HCT116 (cell line): ENCODE results near the gene FAM131C.
"Not testable (repeated sequence)": the region's sequence is repeated elsewhere in the genome, so short reads cannot be mapped to it uniquely, and the experiment has no call there.

ENCODE experiments used
- CEBPB ChIP-seq: IDR thresholded peaks from 2 replicates; pipeline ENCODE4 v1.6.1; 2012; ENCODE audit warnings: low read depth
- CTCF ChIP-seq, 3 experiments: fragments of 200-600 bp in 1 of 3; sonication (generic) in 1 of 3; IDR thresholded peaks in 2 of 3; conservative IDR thresholded peaks in 1 of 3; 2 replicates each; pipeline ENCODE4 v1.5.1; 2012 to 2017; ENCODE audit warnings: low read depth in 2 of 3, low read length in 2 of 3, antibody characterized with exemption in 1 of 3, borderline replicate concordance in 1 of 3, control low read depth in 1 of 3, mild to moderate bottlenecking in 1 of 3, mixed read lengths in 1 of 3, mixed run types in 1 of 3, moderate library complexity in 1 of 3; ENCODE audit not compliant: insufficient read depth in 1 of 3
- ELF1 ChIP-seq: IDR thresholded peaks from 2 replicates; pipeline ENCODE4 v1.6.1; 2012; ENCODE audit warnings: low read depth, borderline replicate concordance
- EZH2 ChIP-seq: fragments of 200-600 bp; sonication (generic); IDR thresholded peaks from 2 replicates; pipeline ENCODE4 v1.6.1; 2017; ENCODE audit warnings: antibody characterized with exemption, mixed run types
- EZH2phosphoT487 ChIP-seq: fragments of 200-600 bp; IDR thresholded peaks from 2 replicates; pipeline ENCODE4 v1.6.1; 2018; ENCODE audit warnings: antibody characterized with exemption, borderline replicate concordance
- JUND ChIP-seq: IDR thresholded peaks from 2 replicates; pipeline ENCODE4 v1.6.1; 2012
- MAX ChIP-seq: IDR thresholded peaks from 2 replicates; pipeline ENCODE4 v1.6.1; 2012
- POLR2A ChIP-seq: IDR thresholded peaks from 2 replicates; pipeline ENCODE4 v1.7.0; 2011; ENCODE audit warnings: borderline replicate concordance; ENCODE audit not compliant: insufficient read depth, insufficient read length; ENCODE audit errors: extremely low read depth
- POLR2AphosphoS5 ChIP-seq: IDR thresholded peaks from 2 replicates; pipeline ENCODE4 v1.6.1; 2011; ENCODE audit warnings: mild to moderate bottlenecking, low read depth, low read length, moderate library complexity
- RAD21 ChIP-seq: IDR thresholded peaks from 2 replicates; pipeline ENCODE4 v1.6.1; 2012; ENCODE audit warnings: low read depth, mild to moderate bottlenecking
- REST ChIP-seq: IDR thresholded peaks from 2 replicates; pipeline ENCODE4 v1.6.1; 2012; ENCODE audit warnings: low read depth
- SIN3A ChIP-seq: IDR thresholded peaks from 2 replicates; pipeline ENCODE4 v1.6.1; 2012; ENCODE audit warnings: low read depth
- YY1 ChIP-seq: IDR thresholded peaks from 2 replicates; pipeline ENCODE4 v1.6.1; 2011; ENCODE audit warnings: low read length, low read depth, moderate library complexity, mild to moderate bottlenecking; ENCODE audit not compliant: insufficient replicate concordance; ENCODE audit errors: extremely low read depth
- TF ChIP-seq, protein P1 (sequence below): IDR thresholded peaks from 2 replicates; pipeline ENCODE4 v1.6.1; 2011; ENCODE audit warnings: mild to moderate bottlenecking, low read length, moderate library complexity; ENCODE audit not compliant: insufficient replicate concordance; ENCODE audit errors: extremely low read depth

DNA sequence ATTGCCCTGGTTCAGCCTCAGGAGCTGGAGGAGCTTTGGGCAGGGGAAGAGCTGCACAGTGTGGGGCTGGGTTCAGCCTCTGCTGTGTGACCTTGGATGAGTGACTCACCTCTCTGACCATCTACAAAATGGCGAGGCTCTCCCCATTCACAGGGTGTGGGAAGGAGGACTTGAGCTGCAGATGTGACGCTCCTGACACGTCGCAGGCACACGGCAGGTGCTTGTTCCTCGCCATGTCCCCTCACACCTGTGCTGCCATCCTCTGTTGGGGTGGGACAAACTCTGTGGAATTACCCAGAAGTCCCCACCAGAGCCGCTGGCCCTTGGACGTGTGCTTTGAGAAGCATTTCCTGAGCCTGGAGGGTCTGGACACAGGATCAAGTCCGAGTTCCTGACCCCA lies 52.6 kb downstream of the FAM131C start:
- not testable (repeated sequence) for TF ChIP-seq CTCF (IDR thresholded peaks at IDR 0.05 in 2 of 3, conservative IDR thresholded peaks at IDR 0.05 in 1 of 3; ENCODE audit: borderline replicate concordance in 1 of 3, insufficient read depth in 1 of 3, low read depth in 2 of 3, low read length in 2 of 3); POLR2AphosphoS5; POLR2A; EZH2phosphoT487; YY1; SIN3A; EZH2; JUND; MAX; ELF1; CEBPB; RAD21; REST
- TF ChIP-seq, protein P1, sequence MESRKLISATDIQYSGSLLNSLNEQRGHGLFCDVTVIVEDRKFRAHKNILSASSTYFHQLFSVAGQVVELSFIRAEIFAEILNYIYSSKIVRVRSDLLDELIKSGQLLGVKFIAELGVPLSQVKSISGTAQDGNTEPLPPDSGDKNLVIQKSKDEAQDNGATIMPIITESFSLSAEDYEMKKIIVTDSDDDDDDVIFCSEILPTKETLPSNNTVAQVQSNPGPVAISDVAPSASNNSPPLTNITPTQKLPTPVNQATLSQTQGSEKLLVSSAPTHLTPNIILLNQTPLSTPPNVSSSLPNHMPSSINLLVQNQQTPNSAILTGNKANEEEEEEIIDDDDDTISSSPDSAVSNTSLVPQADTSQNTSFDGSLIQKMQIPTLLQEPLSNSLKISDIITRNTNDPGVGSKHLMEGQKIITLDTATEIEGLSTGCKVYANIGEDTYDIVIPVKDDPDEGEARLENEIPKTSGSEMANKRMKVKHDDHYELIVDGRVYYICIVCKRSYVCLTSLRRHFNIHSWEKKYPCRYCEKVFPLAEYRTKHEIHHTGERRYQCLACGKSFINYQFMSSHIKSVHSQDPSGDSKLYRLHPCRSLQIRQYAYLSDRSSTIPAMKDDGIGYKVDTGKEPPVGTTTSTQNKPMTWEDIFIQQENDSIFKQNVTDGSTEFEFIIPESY, result not testable (repeated sequence)
